ENCODE measurements around the gene NUMB.
"Not testable (repeated sequence)": the region's sequence is repeated elsewhere in the genome, so short reads cannot be mapped to it uniquely, and the experiment has no call there.

Gene NUMB

DNA sequence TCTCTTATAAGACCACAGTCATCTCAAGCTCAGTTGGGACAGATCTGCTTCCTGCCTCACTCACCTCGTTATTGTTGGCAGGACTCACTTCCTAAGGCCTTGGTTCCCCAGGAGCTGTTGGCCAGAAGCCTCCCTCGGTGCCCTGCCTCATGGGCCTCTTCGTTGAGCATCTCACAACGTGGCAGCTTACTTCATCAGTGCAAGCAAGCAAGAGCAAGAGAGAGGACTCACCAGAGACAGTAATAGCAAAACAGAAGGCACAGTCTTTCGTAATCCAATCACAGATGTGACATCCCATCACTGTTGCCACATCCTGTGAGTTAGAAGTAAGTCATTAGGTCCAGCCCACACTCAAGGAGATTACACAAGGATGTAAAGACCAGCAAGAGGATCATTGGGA lies 5.1 kb upstream of the NUMB start:
- no peak for DNase-seq

DNA sequence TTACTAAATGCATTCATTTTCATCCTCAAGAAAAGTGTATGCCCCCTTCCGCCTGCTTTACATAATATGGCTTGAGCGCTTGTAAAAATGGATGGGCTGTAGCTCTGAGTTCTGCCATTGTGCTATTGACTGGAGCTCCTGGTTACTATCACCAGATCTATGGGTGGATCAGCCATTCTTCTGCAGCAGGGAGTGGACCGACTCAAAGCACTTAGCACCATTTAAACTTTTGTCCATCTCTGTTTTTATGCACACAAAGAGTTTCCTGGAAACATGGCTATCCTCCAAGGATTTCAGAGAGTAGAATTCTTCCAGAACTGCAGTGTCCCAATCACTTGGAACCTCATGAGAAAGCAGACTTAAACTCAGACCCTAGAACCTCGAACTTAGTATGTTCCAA lies 4.5 kb upstream of the NUMB start:
- no peak for DNase-seq

DNA sequence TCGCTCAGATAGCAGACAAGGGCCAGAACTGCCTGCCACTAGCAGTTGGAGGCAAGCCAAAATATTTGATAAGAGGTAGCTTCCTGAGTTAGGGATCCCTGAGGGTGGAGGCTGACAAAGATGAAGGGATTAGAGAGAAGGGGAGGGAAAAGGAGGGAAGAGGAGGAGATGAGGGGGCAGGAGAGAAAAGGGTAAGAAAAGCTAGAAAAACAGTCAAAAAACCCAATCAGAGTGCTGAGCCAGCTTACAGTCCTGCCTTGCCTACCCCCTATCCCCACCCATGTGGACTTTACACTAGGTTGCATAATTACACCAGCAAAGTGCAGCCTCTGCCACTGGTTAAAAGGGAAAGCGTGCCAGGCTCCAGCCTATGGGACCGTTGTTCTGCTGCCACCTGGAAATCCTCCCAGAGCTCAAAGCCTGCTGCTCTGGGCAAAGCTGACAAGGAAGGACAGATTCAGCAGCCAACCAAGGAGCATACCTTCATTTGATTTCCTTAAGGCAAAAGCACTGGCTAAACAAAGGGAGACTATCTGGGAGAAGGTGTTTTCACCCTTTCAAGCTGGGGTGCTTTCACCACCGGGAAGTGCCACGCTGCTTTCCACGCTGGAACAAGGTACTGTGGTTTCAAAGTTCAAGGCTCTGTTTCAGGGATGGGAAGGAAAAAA lies 3.8 kb upstream of the NUMB start:
- peak; percentile 67 for DNase-seq

DNA sequence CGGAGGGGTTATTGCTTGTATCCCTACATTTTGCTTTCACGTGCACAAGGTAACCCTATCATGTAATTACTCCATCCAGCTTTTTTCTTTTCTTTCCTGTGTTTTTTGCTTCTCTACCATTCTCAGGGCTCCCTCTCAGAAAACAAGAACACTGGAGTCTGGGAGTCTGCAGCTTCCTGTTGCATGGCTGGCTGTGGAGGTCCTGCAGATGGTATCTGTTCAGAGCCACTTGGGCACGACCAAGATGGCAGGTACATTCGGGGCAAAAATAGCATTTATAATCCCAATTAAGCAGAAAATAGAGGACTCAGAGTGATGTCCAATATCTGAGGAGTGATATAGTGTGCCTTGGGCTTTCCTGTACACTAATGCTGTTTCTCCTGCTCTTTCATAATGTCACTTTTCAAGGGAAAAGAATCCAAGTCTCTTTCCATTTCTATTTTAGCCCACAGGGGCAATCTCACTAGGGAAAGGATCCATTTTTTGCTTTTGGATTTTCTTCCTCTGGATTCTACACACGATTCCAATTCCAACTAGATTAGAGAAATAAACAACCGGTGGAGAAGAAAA lies 3.2 kb upstream of the NUMB start:
- DNase-seq: no peak

DNA sequence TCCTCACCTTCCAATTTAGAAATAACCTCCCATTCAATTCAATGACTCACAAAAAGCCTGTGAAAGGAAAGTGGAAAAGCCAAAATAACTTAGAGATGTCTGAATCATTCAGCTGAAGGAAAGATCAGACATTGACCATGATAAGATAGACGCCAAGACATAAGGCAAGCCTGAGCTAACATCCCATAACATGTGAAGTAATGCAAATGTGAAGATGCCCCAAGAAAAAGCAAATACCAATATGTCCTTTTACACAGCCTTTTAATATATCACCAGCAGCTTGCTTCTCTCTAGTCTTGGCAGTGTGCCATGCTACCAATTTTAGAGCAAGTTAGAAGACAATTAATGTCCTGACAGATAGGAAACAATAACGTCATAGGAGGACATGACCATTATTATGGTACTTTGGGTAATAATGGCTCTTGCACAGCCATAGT lies 2.4 kb upstream of the NUMB start:
- no peak for DNase-seq

DNA sequence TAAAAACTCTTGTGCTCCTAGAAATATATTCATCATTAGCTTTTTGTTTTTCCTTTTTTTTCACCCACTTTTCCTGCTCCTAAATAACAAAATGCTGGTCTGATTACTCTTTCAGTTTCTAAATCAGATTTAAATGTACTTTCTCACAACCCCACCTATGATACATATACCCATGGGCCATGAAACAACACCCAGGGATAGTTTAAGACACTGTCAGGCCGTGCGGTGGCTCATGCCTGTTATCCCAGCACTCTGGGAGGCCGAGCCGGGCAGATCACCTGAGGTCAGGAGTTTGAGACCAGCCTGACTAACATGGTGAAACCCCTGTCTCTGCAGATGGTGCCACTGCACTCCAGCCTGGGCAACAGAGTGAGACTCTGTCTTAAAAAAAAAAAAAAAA lies 1.6 kb upstream of the NUMB start:
- no peak for DNase-seq

DNA sequence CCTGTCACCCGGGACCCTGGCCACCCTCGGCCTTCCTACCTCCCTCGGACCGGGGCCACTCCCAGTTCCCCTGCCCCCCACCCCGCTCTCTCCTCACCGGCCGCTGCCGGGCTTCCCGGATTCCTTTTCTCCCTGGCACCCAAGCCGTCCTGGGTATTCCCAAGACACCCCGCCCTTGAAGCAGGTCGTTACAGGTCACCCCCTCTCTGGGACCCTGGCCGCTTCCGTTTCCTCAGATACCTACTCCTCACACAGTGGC lies 493 bp downstream of the NUMB start:
- DNase-seq: no peak

DNA sequence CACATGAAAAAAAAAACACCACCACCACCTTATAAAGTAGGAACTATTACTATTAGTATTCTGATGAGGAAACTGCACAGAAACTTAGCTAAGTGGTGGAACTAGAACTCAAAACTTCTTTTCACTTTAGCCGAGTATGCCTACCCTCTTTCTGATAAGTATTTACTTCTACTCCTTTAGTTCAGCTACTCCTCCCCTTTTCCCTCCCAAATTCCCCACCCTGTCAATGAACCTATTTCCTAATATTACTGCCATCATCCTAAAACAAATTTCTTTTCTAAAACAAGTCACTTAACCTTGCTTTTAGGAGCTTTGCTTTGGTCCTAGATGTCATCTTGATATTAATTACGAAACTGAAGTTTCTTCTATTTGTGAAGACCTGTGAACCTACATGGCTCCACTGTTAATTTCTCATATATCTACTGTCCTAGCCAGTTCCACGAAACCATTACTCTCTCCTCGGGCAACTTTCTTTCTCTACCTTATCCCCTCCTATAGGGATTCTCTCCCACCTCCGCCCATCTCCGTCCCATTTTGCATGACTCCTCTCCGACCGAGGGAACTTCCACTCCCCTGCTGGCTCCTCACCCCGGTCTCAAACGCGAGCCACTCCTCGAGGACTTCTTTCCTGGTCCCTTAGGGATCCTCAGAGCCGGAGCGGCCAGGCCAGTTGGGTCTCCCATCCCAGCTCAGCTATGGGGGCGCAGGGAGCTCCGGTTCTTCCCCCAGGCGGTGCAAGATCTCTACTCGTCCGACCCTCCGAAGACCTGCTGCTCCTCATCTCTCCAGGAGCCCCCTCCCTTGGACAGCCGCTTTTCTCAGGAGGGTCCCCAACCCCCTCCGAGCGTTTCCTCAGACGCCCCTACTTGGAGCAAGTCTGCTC lies 1.1 kb downstream of the NUMB start:
- DNase-seq: no peak

DNA sequence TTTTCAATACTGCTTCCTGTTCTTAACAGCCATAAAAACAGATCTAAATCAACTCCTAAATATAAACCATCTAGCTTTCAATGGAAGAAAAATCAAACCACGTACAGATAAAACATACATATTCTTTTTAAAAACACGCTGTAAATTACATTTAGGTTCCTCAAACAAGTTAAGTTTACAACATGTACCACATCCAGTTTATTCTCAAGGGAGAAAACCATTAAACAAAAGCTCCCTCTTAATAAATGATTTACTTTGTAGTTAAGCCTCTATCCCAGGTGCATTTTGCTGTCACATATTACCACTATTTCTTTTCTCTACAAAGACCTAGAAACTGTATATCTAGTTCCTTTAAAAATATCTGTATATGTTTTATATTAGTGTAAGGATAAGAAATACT lies 3.1 kb downstream of the NUMB start:
- DNase-seq: no peak

DNA sequence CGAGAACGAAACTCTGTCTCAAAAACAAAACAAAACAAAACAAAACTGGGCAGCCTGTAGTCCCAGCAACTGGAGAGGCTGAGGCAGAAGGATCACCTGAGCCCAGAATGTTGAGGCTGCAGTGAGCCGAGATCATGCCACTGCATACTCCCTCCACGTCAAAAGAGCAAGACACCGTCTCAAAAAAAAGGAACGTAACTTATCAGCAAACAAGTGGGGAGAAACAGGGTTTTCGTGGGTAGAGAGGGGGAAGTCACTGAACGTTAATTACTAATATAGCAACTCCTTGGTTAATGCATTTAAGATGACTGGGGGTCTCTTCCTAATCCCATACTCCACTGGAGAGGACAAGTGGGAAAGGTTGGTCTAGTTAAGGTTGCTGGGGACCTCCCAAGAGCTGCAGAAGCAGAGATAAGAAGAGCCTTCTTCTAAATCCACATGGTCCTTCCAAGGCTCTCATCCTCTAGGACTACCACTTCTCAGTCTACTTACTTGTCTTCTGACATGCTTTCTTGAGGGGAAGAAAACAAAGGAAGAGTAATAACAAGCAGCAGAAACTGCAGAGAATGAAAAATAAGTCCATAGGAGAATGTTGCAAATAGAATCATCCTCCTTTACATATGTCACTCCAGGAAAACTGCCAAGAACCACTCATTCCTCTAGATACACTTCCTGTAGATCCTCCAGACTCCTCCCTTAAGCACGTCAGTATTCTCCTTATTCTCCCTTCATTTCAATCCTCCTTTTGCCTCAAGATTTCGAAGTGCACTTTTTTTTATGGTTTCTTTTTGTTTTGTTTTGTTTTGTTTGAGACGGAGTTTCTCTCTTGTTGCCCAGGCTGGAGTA lies 5.8 kb downstream of the NUMB start:
- no peak for DNase-seq

DNA sequence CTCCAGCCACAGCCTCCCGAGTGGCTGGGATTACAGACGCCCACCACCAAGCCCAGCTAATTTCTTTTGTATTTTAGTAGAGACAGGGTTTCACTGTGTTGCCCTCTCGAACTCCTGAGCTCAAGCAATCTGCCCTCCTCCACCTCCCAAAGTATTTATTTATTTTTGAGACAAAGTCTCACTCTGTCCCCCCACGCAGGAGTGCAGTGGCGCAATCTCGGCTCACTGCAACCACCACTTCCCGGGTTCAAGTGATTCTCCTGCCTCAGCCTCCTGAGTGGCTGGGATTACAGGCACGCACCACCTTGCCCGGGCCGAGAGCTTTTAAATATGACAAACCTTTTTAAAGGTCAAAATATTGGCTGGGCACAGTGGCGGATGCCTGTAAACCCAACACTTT lies 14.6 kb downstream of the NUMB start:
- no peak for DNase-seq

DNA sequence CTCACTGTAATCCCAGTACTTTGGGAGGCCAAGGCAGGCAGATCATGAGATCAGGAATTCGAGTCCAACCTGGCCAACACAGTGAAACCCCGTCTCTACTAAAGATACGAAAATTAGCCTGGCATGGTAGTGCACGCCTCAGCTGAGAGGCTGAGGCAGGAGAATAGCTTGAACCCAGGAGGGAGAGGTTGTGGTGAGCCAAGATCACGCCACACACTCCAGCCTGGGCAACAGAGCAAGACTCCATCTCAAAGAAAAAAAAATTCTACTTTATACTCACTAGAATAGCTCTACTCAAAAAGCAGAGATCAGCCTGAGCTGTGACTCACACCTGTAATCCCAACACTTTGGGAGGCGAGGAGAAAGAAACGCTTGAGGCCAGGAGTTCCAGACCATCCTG lies 17.1 kb downstream of the NUMB start:
- DNase-seq: no peak

DNA sequence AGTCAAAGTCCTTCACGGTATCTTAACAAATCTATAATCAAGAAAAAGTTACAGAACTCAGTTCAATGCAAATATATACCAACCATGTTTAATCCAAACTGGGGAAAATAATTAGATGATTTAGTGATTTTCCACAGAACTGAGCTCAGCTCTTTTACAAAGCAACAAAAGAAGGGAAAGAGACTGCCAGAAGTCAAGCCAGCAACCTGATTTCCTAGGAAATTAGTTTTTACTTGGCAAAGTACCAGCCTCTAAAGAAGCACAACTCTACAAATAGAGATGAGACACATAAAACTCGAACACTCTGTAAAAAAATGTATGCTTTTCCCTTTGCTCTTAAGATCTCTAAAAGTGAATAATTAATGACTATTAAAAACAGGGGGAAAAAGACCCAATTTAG lies 19.4 kb downstream of the NUMB start:
- DNase-seq: no peak

DNA sequence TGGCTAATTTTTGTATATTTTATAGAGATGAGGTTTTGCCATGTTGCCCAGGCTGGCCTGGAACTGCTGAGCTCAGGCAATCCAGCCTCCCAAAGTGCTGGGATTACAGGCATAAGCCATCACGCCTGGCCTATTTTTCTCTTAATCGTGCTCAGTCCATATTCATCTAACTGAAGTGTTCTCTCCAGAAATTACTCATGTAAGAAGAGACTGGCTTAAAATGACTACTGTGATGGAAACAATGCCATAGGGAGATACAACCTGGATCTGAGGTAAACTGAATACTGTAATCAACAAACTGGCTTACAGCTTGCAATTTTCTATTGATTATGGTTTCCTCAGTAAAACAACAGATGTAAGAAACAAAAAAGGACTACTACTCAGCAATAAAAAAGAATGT lies 21.1 kb downstream of the NUMB start:
- DNase-seq: no peak

DNA sequence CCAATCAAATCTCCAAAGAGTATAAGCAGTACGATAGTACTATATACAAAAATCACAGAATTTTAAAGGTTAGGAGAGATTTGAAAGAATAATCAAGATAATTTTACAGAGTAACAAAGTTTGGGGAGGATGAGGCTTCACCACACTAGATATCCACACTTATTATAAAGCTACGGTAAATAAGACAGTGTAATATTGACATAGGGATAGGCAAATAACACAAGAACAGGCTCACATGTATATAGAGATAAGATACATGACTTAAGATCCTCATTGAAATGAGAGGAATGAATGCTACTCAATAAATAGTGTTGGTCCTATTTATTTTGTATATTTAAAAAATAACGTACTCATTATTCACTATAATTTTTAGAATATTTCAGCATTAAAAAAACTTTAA lies 26.2 kb downstream of the NUMB start:
- DNase-seq: no peak

DNA sequence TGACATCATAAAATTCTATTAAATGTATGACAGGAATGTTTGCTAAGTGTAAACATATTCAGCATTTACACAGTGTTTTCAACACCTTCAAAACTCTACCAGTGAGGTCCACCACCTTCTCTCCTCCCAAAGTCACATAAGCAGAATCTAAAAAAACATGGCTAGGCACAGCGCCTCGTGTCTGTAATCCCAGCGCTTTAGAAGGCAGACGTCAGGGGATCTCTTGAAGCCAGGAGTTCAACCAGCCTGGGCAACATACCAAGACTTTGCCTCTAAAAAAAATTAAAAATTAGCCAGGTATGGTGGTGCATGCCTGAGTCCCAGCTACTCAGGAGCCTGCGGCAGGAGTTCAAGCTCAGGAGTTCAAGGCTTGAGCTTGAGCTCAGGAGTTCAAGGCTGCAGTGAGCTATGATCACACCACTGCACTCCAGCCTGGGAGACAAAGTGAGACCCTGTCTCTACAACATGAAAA lies 30.0 kb downstream of the NUMB start:
- DNase-seq: no peak

DNA sequence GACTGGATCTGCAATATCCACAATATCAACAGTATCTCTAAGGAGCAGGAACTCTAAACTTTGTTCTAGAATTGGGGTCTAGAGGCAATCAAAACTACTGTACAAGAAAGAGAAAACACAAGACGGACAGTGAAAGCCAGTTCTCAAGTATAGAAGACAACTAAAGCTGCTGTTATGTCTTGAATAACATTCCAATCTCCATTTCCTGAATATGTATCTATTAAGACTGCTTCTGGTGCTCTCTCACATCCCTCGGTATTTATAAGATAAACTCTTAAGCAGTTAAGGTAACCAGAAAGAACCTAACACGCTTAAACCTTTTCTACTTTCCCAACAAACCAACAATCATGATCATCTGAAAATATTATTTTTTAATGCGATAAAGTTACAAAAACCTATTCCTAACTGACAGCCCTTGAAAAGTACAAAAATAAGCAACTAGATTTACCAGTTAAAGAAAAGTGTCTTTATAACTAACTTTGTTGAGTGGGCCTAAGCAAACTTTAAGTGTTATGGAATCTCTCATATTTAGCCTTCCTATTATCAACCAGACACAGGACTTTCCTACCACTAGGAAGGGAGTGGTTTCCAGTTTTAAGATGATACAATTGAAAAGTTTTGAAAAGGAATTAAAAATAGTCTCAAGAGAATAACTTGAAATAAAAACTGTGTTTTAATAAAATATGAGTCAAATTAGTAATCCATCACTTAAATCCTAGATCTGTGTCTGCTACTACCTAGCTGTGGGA lies 30.7 kb downstream of the NUMB start:
- no peak for DNase-seq

DNA sequence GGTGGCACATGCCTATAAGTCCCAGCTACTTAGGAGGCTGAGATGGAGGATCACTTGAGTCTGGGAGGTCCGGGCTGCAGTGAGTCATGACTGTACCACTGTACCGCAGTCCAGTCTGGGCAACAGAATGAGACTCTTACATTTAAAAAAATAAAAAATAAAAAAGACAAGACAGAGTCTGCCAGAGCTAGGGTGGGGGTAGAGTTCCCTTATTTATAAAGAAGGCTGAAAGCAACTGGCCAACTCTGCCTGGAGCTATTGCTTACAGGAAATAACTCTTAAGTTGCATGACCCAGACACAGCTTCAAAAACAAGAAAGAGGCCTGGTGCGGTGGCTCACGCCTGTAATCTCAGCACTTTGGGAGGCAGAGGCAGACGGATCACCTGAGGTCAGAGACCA lies 31.5 kb downstream of the NUMB start:
- DNase-seq: no peak

DNA sequence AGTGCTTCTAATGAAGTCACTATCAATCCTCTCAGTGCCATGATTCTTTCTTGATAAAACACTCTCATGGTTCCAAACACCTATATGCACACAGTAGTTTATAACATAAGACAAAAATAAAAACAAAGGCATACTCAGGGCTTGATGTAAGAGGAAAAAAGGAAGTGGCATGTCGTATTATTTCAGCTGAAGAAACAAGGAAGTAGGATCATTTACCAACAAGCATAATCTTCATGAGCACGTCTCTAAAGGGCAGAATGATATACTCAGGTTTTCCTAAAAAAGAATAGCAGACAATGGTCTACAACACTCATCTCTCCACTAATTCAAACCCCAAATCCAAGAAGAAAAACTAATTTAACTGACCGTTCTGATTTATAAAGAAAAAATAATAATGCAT lies 33.9 kb downstream of the NUMB start:
- no peak for DNase-seq

DNA sequence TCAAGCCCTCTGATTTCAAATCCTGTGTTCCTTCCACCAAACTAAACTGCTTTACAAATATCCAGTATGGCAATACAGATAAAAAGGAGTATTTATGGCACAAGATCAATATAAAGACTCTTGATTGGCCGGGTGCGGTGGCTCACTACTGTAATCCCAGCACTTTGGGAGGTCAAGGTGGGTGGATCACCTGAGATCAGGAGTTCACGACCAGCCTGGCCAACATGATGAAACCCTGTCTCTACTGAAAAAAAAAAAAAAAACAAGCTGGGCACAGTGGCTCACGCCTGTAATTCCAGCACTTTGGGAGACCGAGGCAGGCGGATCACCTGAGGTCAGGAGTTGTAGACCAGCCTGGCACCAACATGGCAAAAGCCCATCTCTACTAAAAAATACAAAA lies 35.3 kb downstream of the NUMB start:
- DNase-seq: not testable (repeated sequence)

DNA sequence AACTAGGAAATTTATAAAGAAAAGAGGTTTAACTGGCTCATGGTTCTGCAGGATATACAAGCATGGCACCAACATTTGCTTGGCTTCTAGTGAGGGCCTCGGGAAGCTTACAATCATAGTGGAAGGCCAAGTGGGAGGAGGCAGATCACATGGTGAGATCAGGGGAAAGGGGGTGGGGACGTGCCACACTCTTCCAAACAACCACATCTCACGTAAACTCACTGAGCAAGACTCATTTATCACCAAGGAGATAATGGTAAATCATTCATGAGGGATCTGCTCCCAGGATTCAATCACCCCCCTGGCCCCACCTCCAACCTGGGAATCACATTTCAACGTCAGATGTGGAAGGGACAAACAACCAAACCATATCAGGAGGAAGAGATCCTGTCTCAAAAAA lies 35.8 kb downstream of the NUMB start:
- DNase-seq: peak; percentile 10

DNA sequence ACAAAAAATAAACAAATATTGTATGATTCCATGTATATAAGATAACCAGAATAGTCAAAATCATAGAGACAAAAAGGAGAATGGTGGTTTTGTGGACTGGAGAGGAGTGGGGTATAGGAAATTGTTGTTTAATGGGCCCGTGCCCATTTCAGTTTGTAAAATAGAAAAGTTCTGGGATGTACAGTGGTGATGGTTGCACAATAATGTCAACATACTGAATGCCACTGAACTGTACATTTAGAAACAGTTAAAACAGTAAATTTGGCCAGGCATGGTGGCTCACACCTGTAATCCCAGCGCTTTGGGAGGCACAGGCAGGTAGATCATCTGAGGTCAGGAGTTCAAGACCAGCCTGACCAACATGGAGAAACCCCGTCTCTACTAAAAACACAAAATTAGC lies 40.1 kb downstream of the NUMB start:
- DNase-seq: no peak

DNA sequence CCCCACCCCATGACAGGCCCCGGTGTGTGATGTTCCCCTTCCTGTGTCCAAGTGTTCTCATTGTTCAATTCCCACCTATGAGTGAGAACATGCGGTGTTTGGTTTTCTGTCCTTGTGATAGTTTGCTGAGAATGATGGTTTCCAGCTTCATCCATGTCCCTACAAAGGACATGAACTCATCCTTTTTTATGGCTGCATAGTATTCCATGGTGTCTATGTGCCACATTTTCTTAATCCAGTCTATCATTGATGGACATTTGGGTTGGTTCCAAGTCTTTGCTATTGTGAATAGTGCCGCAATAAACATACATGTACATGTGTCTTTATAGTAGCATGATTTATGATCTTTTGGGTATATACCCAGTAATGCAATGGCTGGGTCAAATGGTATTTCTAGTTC lies 52.1 kb downstream of the NUMB start:
- DNase-seq: not testable (repeated sequence)
